Measurements from ENCODE around the gene HOXD9. TPM values are rescaled to one million over a fixed set of nuclear protein-coding genes. Genes with fewer than 3 reads are reported as not detected.
A peak's percentile ranks its signal among the peaks of the same experiment; 100 is the strongest.

The HOXD9 gene
- polyA plus RNA-seq, 1 experiment: 1.8 TPM

- peak overlapping the region; percentile 35 for H3K4me3 ChIP-seq (ENCODE audit: low read depth, low read length)
- ChIA-PET CTCF (interaction anchor here (0.6 to 1.0 kb wide), 2 partner anchors 682 to 726 kb away, joined by 3 read pairs; no protein-coding TSS in a partner anchor), POLR2A (no interaction called here)
- no peaks in the 10 kb centered on the region for H3K36me3 ChIP-seq (ENCODE audit: control insufficient read depth, insufficient read depth, low read length)
- peaks cover 40% of the 10 kb centered on the region for H3K27me3 ChIP-seq (ENCODE audit: control insufficient read depth, insufficient read depth, low read length)
- DNase-seq (ENCODE audit: low read depth): no peak
- TF ChIP-seq CTCF (IDR thresholded peaks at IDR 0.05; ENCODE audit: insufficient read depth, low read depth, low read length): peak; percentile 53
Observed at GRCh38 chr2:176093145-176093897, 29.2 kb upstream of the HOXD9 start.

GRCh38 chr2:176093898-176094249, 28.6 kb upstream of the HOXD9 start:
- CTCF ChIA-PET: interaction anchor here (1.0 kb wide), 1 partner anchor 726 kb away, joined by 3 read pairs; no protein-coding TSS in a partner anchor
- no peak for DNase-seq (ENCODE audit: low read depth)
- no peak for TF ChIP-seq CTCF (IDR thresholded peaks at IDR 0.05; ENCODE audit: insufficient read depth, low read depth, low read length)
- peak overlapping the region; percentile 35 for H3K4me3 ChIP-seq (ENCODE audit: low read depth, low read length)
- peaks cover 42% of the 10 kb centered on the region for H3K27me3 ChIP-seq (ENCODE audit: control insufficient read depth, insufficient read depth, low read length)
- no peaks in the 10 kb centered on the region for H3K36me3 ChIP-seq (ENCODE audit: control insufficient read depth, insufficient read depth, low read length)
- POLR2A ChIA-PET: no interaction called here

- Histone ChIP-seq H3K36me3 (ENCODE audit: control insufficient read depth, insufficient read depth, low read length) (no peaks in the 10 kb centered on the region), H3K4me3 (ENCODE audit: low read depth, low read length) (no peak overlapping the region), H3K27me3 (ENCODE audit: control insufficient read depth, insufficient read depth, low read length) (peaks cover 39% of the 10 kb centered on the region)
- ChIA-PET POLR2A (no interaction called here), CTCF (interaction anchor here (0.6 to 4.6 kb wide), 2 partner anchors 408 to 728 kb away, joined by 3 to 43 read pairs; no protein-coding TSS in a partner anchor)
- DNase-seq (ENCODE audit: low read depth): no peak
- no peak for TF ChIP-seq CTCF (IDR thresholded peaks at IDR 0.05; ENCODE audit: insufficient read depth, low read depth, low read length)
Observed at GRCh38 chr2:176094349-176094748, 28.2 kb upstream of the HOXD9 start.

- peaks cover 34% of the 10 kb centered on the region for H3K27me3 ChIP-seq (ENCODE audit: control insufficient read depth, insufficient read depth, low read length)
- CTCF ChIA-PET: interaction anchor here (0.8 to 4.6 kb wide), 6 partner anchors 9 to 844 kb away, joined by 3 to 48 read pairs (median 32); partner anchors contain the start of gene EVX2
- no peak for TF ChIP-seq CTCF (IDR thresholded peaks at IDR 0.05; ENCODE audit: insufficient read depth, low read depth, low read length)
- H3K36me3 ChIP-seq (ENCODE audit: control insufficient read depth, insufficient read depth, low read length): no peaks in the 10 kb centered on the region
- DNase-seq (ENCODE audit: low read depth): no peak
- POLR2A ChIA-PET: no interaction called here
- no peak overlapping the region for H3K4me3 ChIP-seq (ENCODE audit: low read depth, low read length)
Observed at GRCh38 chr2:176095421-176095820, 27.1 kb upstream of the HOXD9 start.

GRCh38 chr2:176096243-176096985, 26.1 kb upstream of the HOXD9 start:
- DNase-seq (ENCODE audit: low read depth): no peak
- peaks cover 28% of the 10 kb centered on the region for H3K27me3 ChIP-seq (ENCODE audit: control insufficient read depth, insufficient read depth, low read length)
- no peak for TF ChIP-seq CTCF (IDR thresholded peaks at IDR 0.05; ENCODE audit: insufficient read depth, low read depth, low read length)

More at GRCh38 chr2:176096243-176096985, 26.1 kb upstream of the HOXD9 start:
- POLR2A ChIA-PET: interaction anchor here (0.6 kb wide), 1 partner anchor 959 kb away, joined by 3 read pairs; no protein-coding TSS in a partner anchor
- Histone ChIP-seq H3K4me3 (ENCODE audit: low read depth, low read length) (peak overlapping the region; percentile 52), H3K36me3 (ENCODE audit: control insufficient read depth, insufficient read depth, low read length) (no peaks in the 10 kb centered on the region)
- CTCF ChIA-PET: interaction anchor here (0.7 to 4.6 kb wide), 17 partner anchors 9 to 1399 kb away, joined by 3 to 48 read pairs (median 5); partner anchors contain the start of genes EVX2 and HOXD9

Data from BJ (cell line).